MCF 10A (cell line): ENCODE results near the gene COL26A1. TPM values are rescaled to one million over a fixed set of nuclear protein-coding genes. Genes with fewer than 3 reads are reported as not detected.

ENCODE experiments used
- BruUV-seq: library from RNA; stranded (reverse); fragments of 400-500 nt; replicated peaks from 2 replicates; lab custom pipeline; 2021; lab: Mats Ljungman, UMichigan
- CTCF ChIA-PET: fragments of 300-600 bp; sonication (Branson Sonifier 250); formaldehyde crosslinking; extraction: SDS; loops from one replicate; lab custom pipeline; 2021; ENCODE audit warnings: antibody characterized with exemption, inconsistent platforms; lab: Yijun Ruan, JAX
- POLR2A ChIA-PET: fragments of 300-600, 350-650 bp; sonication (Branson Sonifier 250); formaldehyde crosslinking; extraction: SDS; loops from one replicate; lab custom pipeline; 2020; ENCODE audit warnings: antibody characterized with exemption, inconsistent platforms; lab: Yijun Ruan, JAX
- DNase-seq: peaks from one replicate; pipeline ENCODE4 v3.0.0-alpha.2; 2018; ENCODE audit not compliant: unreplicated experiment
- H3K27ac Mint-ChIP-seq: one replicate; pipeline ENCODE4 v1.8.0; 2022; ENCODE audit warnings: mild to moderate bottlenecking, low read depth, mixed read lengths; ENCODE audit not compliant: unreplicated experiment
- H3K27me3 Mint-ChIP-seq: one replicate; pipeline ENCODE4 v1.8.0; 2022; ENCODE audit warnings: mixed read lengths; ENCODE audit not compliant: insufficient read depth, unreplicated experiment
- H3K36me3 Mint-ChIP-seq: one replicate; pipeline ENCODE4 v1.8.0; 2022; ENCODE audit warnings: mild to moderate bottlenecking, moderate library complexity, mixed read lengths; ENCODE audit not compliant: insufficient read depth, unreplicated experiment
- H3K4me1 Mint-ChIP-seq: one replicate; pipeline ENCODE4 v1.8.0; 2022; ENCODE audit warnings: mixed read lengths; ENCODE audit not compliant: insufficient read depth, unreplicated experiment
- H3K4me3 Mint-ChIP-seq: one replicate; pipeline ENCODE4 v1.8.0; 2022; ENCODE audit warnings: mild to moderate bottlenecking, moderate library complexity, mixed read lengths; ENCODE audit not compliant: unreplicated experiment
- H3K9me3 Mint-ChIP-seq: one replicate; pipeline ENCODE4 v1.8.0; 2022; ENCODE audit warnings: mixed read lengths; ENCODE audit not compliant: unreplicated experiment
- CTCF ChIP-seq: fragments of 200-600 bp; IDR thresholded peaks from one replicate; pipeline ENCODE4 v1.8.0; 2022; ENCODE audit warnings: antibody characterized with exemption, mild to moderate bottlenecking; ENCODE audit not compliant: unreplicated experiment
- intact Hi-C: fragments of 100-400 bp; cut with micrococcal nuclease; formaldehyde crosslinking; loops from 2 replicates; pipeline ENCODE4 v1.14.1; 2022
- total RNA-seq: library from RNA; stranded (reverse); gene quantifications from 2 replicates; pipeline ENCODE4 v1.2.3, GENCODE V29; 2022

The COL26A1 gene
- total RNA-seq, 1 experiment from 2014 or later, result not detected

DNA sequence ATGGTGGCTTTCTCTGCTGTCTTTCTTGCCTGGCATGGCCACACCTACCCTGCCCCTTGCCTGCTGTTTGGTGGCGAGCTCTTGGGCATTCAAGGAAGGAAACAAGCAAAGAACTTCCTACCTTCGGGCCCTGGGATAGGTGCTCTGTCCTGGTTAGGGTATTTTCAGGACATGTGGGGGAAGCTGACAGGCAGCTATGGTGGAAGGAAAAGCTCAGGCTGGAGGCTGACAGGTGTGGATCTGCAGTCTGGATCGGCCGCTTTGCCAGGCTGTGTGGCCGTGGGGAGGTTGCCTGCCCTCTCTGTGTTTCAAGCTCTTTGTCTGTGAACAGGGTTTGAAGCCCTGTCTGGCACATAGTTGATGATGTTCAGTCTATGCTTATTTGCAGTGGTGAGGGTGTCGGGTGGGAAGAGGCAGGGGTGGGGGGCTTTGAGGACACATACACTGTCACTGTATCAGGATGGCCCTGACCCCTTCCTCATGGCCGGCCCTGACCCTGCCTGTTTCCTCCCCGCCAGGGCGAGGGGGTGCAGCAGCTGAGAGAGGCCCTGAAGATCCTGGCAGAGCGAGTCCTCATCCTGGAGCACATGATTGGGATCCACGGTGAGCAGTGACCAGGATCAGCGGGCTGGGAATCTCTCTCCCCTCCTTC is 192.7 kb downstream of the COL26A1 start:
- no TSS peak for BruUV-seq
- ChIA-PET CTCF (interaction anchor here (1.0 to 1.8 kb wide), 2 partner anchors 12 to 48 kb away, joined by 3 to 6 read pairs; no protein-coding TSS in a partner anchor), POLR2A (interaction anchor here (0.7 kb wide), 1 partner anchor 57 kb away, joined by 3 read pairs; no protein-coding TSS in a partner anchor)
- no peak for TF ChIP-seq CTCF
- H3K36me3 Mint-ChIP-seq, result no peaks in the 10 kb centered on the region
- intact Hi-C loops, result no loop called here
- no peak for DNase-seq
- H3K4me3 Mint-ChIP-seq, result no peak overlapping the region
- H3K27ac Mint-ChIP-seq, result no peak overlapping the region
- peaks cover 50% of the 10 kb centered on the region for H3K27me3 Mint-ChIP-seq
- H3K4me1 Mint-ChIP-seq, result no peaks in the 10 kb centered on the region
- no peaks in the 10 kb centered on the region for H3K9me3 Mint-ChIP-seq

DNA sequence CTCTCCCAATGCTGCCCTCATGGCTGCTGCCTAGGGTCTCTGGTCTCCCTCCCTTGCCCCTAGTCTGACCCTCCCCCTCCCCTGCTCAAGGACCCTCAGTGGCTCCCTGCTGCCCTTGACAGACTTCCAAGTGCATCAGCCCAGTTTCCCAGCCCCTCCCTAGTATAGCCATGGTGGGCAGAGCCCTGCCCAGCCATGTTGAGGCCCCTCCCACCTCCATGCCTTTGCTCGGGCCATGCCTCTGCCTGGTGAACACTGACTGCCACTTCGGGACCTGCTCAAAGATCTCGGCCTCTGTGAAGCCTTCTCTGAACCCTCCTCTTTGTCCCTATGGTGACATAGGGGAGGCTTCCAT is 193.2 kb downstream of the COL26A1 start:
- BruUV-seq, result no TSS peak
- Mint-ChIP-seq H3K27ac (no peak overlapping the region), H3K4me1 (no peaks in the 10 kb centered on the region), H3K27me3 (peaks cover 55% of the 10 kb centered on the region), H3K36me3 (no peaks in the 10 kb centered on the region), H3K4me3 (no peak overlapping the region), H3K9me3 (no peaks in the 10 kb centered on the region)
- intact Hi-C loops, result no loop called here
- DNase-seq, result no peak
- CTCF ChIA-PET, result interaction anchor here (1.0 to 1.8 kb wide), 2 partner anchors 12 to 47 kb away, joined by 3 to 6 read pairs; no protein-coding TSS in a partner anchor
- no peak for TF ChIP-seq CTCF
- POLR2A ChIA-PET, result no interaction called here

DNA sequence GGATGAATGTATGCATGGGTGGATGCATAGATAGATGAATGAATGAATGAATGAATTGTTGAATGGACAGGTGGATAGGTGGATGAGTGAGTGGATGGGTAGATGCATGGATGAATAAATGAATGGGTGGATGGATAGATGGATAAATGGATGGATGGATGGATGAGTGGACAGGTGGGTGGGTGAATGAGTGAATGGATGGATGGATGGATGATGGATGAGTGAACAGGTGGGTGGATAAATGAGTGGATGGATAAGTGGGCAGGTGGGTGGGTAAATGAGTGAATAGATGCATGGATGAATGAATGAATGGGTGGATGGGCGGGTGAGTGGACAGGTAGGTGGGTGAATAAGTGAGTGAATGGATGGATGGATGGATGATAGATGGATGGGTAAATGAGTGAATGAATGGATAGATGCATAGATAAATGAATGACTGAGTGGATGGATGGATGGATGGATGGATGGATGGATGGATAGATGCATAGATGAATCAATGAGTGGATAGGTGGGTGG is 193.8 kb downstream of the COL26A1 start:
- Mint-ChIP-seq H3K4me3 (no peak overlapping the region), H3K27me3 (peaks cover 60% of the 10 kb centered on the region), H3K36me3 (no peaks in the 10 kb centered on the region), H3K27ac (no peak overlapping the region), H3K4me1 (no peaks in the 10 kb centered on the region), H3K9me3 (no peaks in the 10 kb centered on the region)
- ChIA-PET POLR2A (no interaction called here), CTCF (no interaction called here)
- intact Hi-C loops, result no loop called here
- TF ChIP-seq CTCF, result no peak
- DNase-seq, result no peak
- BruUV-seq, result no TSS peak

DNA sequence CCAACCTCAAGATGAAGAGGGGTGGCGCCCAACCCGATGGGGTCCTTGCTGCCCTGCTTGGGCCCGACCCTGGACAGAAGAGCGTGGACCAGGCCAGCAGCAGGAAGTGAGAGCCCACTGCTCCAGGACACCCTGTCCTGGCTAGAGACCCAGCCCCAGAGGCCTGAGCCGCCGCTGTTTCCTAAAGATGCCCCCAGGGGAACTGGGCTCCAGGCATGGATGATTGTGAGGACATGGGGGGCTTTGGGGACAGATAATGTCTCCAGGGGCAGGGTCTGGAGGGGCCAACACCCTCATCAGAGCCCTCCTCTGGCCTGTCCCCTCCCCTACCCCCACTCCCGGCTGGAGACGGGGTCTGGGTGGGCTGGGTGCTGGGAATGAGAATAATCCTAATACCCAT is 194.7 kb downstream of the COL26A1 start:
- POLR2A ChIA-PET, result interaction anchor here (0.8 kb wide), 1 partner anchor 20 kb away, joined by 4 read pairs; no protein-coding TSS in a partner anchor
- CTCF ChIA-PET, result interaction anchor here (0.6 kb wide), 1 partner anchor 109 kb away, joined by 3 read pairs; no protein-coding TSS in a partner anchor

More for the DNA sequence above, 194.7 kb downstream of the COL26A1 start:
- H3K4me3 Mint-ChIP-seq, result no peak overlapping the region
- H3K27ac Mint-ChIP-seq, result no peak overlapping the region
- no peaks in the 10 kb centered on the region for H3K4me1 Mint-ChIP-seq
- BruUV-seq, result no TSS peak
- peaks cover 69% of the 10 kb centered on the region for H3K27me3 Mint-ChIP-seq
- no peaks in the 10 kb centered on the region for H3K36me3 Mint-ChIP-seq
- intact Hi-C loops, result no loop called here
- no peaks in the 10 kb centered on the region for H3K9me3 Mint-ChIP-seq
- no peak for DNase-seq
- no peak for TF ChIP-seq CTCF
